Dedifferentiated amniotic fluid mesenchymal stem cell (primary cell): Measurements from ENCODE around the gene EMD.
"Not testable (repeated sequence)": the region's sequence is repeated elsewhere in the genome, so short reads cannot be mapped to it uniquely, and the experiment has no call there.

Experiments used
- DNase-seq: peaks from one replicate; pipeline ENCODE4 v3.0.0-alpha.2; 2016; ENCODE audit errors: extremely low spot score

The EMD gene

GRCh38 chrX:154396363-154396762 is 17.3 kb downstream of the EMD start:
- not testable (repeated sequence) for DNase-seq

- DNase-seq, result no peak
These were observed 18.1 kb downstream of the EMD start for GRCh38 chrX:154396973-154397887.

- peak; percentile 91 for DNase-seq
These were observed 19.0 kb downstream of the EMD start, which contains the start of gene RPL10 for GRCh38 chrX:154397888-154398667. TSS of gene RPL10 (plus strand) at chrX:154398377. CDS start at chrX:154398520, 143 bp downstream.

- peak; percentile 66 for DNase-seq
These were observed 19.8 kb downstream of the EMD start for GRCh38 chrX:154398668-154399526.

- DNase-seq, result no peak
These were observed 20.7 kb downstream of the EMD start for GRCh38 chrX:154399527-154400368.

GRCh38 chrX:154400369-154400817 is 21.3 kb downstream of the EMD start:
- not testable (repeated sequence) for DNase-seq

- DNase-seq, result no peak
These were observed 22.1 kb downstream of the EMD start for GRCh38 chrX:154401045-154401799.

- no peak for DNase-seq
These were observed 23.0 kb downstream of the EMD start for GRCh38 chrX:154401918-154402621.

- DNase-seq, result no peak
These were observed 23.6 kb downstream of the EMD start for GRCh38 chrX:154402622-154403127.

GRCh38 chrX:154403192-154403591 is 24.1 kb downstream of the EMD start:
- DNase-seq, result no peak

- DNase-seq, result no peak
These were observed 24.8 kb downstream of the EMD start for GRCh38 chrX:154403858-154404257.

- no peak for DNase-seq
These were observed 25.6 kb downstream of the EMD start for GRCh38 chrX:154404625-154405192.

- no peak for DNase-seq
These were observed 29.6 kb downstream of the EMD start for GRCh38 chrX:154408659-154409221.

GRCh38 chrX:154409222-154409871 is 30.3 kb downstream of the EMD start, which contains the start of gene DNASE1L1:
TSS of gene DNASE1L1 (minus strand) at chrX:154409254. CDS start at chrX:154405568, 3,686 bp downstream.
- DNase-seq, result peak; percentile 22

- DNase-seq, result no peak
These were observed 32.9 kb downstream of the EMD start for GRCh38 chrX:154411981-154412340.

- no peak for DNase-seq
These were observed 33.4 kb downstream of the EMD start for GRCh38 chrX:154412468-154412867.

- DNase-seq, result no peak
These were observed 34.0 kb downstream of the EMD start for GRCh38 chrX:154413142-154413541.

- DNase-seq, result no peak
These were observed 38.1 kb downstream of the EMD start for GRCh38 chrX:154417157-154417556.
